ENCODE results near the gene HPS6. TPM values are rescaled to one million over a fixed set of nuclear protein-coding genes. Genes with fewer than 3 reads are reported as not detected.

HPS6 gene
- polyA plus RNA-seq, 3 donors = 2.9 to 27.3 (median 23.6) TPM

GRCh38 chr10:102085336-102085735 is 20.2 kb downstream of the HPS6 start:
- Mint-ChIP-seq H3K27me3 (ENCODE audit: low read depth in 3 of 3) (no peaks in the 10 kb centered on the region), H3K36me3 (peaks cover 2% of the 10 kb centered on the region in 2 donors), H3K27ac (peak overlapping the region in 3 of 7 donors; percentile 46 to 80 (median 80)), H3K4me3 (no peak overlapping the region), H3K4me1 (peaks cover 8% of the 10 kb centered on the region), H3K9me3 (peaks cover 0 to under 1% (median 0%) of the 10 kb centered on the region in 7 donors)
- Histone ChIP-seq H3K4me3 (replicated peaks in 1 of 3; ENCODE audit: low read depth in 2 of 3, low read length in 3 of 3) (no peak overlapping the region), H4K20me1 (ENCODE audit: insufficient read depth, low read length) (no peaks in the 10 kb centered on the region), H2AFZ (ENCODE audit: insufficient read depth, low read depth, low read length, poor library complexity, severe bottlenecking) (no peak overlapping the region), H3K9me3 (replicated peaks in 1 of 2; ENCODE audit: control insufficient read depth in 1 of 2, insufficient read depth in 1 of 2, low read length in 2 of 2) (no peaks in the 10 kb centered on the region), H3K27ac (ENCODE audit: low read depth in 1 of 2, low read length in 2 of 2) (no peak overlapping the region), H3K4me1 (ENCODE audit: control insufficient read depth in 1 of 2, insufficient read depth in 2 of 2, low read length in 2 of 2) (peaks cover 6 to 16% of the 10 kb centered on the region in 2 donors), H3K36me3 (replicated peaks in 1 of 2; ENCODE audit: control insufficient read depth in 1 of 2, insufficient read depth in 2 of 2, low read length in 2 of 2) (no peaks in the 10 kb centered on the region), H3K4me2 (replicated peaks; ENCODE audit: extremely low read depth, low read length, poor library complexity, severe bottlenecking) (no peak overlapping the region), H3K79me2 (ENCODE audit: insufficient read depth, low read length) (no peaks in the 10 kb centered on the region), H3K27me3 (ENCODE audit: control insufficient read depth in 2 of 2, insufficient read depth in 2 of 2, low read length in 2 of 2) (no peaks in the 10 kb centered on the region), H3K9ac (ENCODE audit: insufficient read depth, low read length, poor library complexity, severe bottlenecking) (no peak overlapping the region)
- intact Hi-C loops (cut with micrococcal nuclease) = no loop called here
- whole genome bisulfite sequencing (ENCODE audit: insufficient coverage) = no CpG with 5 or more reads among the region's 3 CpGs
- DNase-seq = peak in 2 of 3 donors; percentile 57 to 70
- no peak for TF ChIP-seq CTCF (IDR thresholded peaks at IDR 0.05)

- intact Hi-C loops (cut with micrococcal nuclease) = no loop called here
- Mint-ChIP-seq H3K4me3 (no peak overlapping the region), H3K4me1 (peaks cover 8% of the 10 kb centered on the region), H3K9me3 (no peaks in the 10 kb centered on the region), H3K36me3 (peaks cover 2 to 4% of the 10 kb centered on the region in 2 donors), H3K27ac (peak overlapping the region in 3 of 7 donors; percentile 46 to 80 (median 80)), H3K27me3 (ENCODE audit: low read depth in 3 of 3) (no peaks in the 10 kb centered on the region)
- H3K27me3 ChIP-seq (ENCODE audit: control insufficient read depth in 2 of 2, insufficient read depth in 2 of 2, low read length in 2 of 2) = no peaks in the 10 kb centered on the region
- no peak overlapping the region for H3K27ac ChIP-seq (ENCODE audit: low read depth in 1 of 2, low read length in 2 of 2)
- no peak for DNase-seq
- H3K9ac ChIP-seq (ENCODE audit: insufficient read depth, low read length, poor library complexity, severe bottlenecking) = no peak overlapping the region
- WGBS (ENCODE audit: insufficient coverage) = 100% methylated on average over 2 of the region's 8 CpGs
- no peaks in the 10 kb centered on the region for H3K79me2 ChIP-seq (ENCODE audit: insufficient read depth, low read length)
- H3K4me2 ChIP-seq (replicated peaks; ENCODE audit: extremely low read depth, low read length, poor library complexity, severe bottlenecking) = no peak overlapping the region
- no peaks in the 10 kb centered on the region for H3K36me3 ChIP-seq (replicated peaks in 1 of 2; ENCODE audit: control insufficient read depth in 1 of 2, insufficient read depth in 2 of 2, low read length in 2 of 2)
- no peaks in the 10 kb centered on the region for H3K9me3 ChIP-seq (replicated peaks in 1 of 2; ENCODE audit: control insufficient read depth in 1 of 2, insufficient read depth in 1 of 2, low read length in 2 of 2)
- no peaks in the 10 kb centered on the region for H4K20me1 ChIP-seq (ENCODE audit: insufficient read depth, low read length)
- H3K4me3 ChIP-seq (replicated peaks in 1 of 3; ENCODE audit: low read depth in 2 of 3, low read length in 3 of 3) = no peak overlapping the region
- no peak for TF ChIP-seq CTCF (IDR thresholded peaks at IDR 0.05)
- peaks cover 6 to 16% of the 10 kb centered on the region in 2 donors for H3K4me1 ChIP-seq (ENCODE audit: control insufficient read depth in 1 of 2, insufficient read depth in 2 of 2, low read length in 2 of 2)
- no peak overlapping the region for H2AFZ ChIP-seq (ENCODE audit: insufficient read depth, low read depth, low read length, poor library complexity, severe bottlenecking)
Measured at GRCh38 chr10:102086196-102086595, 21.0 kb downstream of the HPS6 start.

All from CD14-positive monocyte (primary cell).